HFF-Myc (cell line): Measurements from ENCODE around the gene AHCTF1.
"Not testable (repeated sequence)": the region's sequence is repeated elsewhere in the genome, so short reads cannot be mapped to it uniquely, and the experiment has no call there.

Source experiments
- DNase-seq: peaks from one replicate; pipeline ENCODE4 v3.0.0-alpha.2; 2011; ENCODE audit warnings: low read depth; ENCODE audit errors: extremely low read depth
- H3K4me3 ChIP-seq: replicated peaks from 2 replicates; pipeline ENCODE4 v1.5.1; 2011; ENCODE audit warnings: low read depth, mild to moderate bottlenecking, control low read depth, low read length
- TF ChIP-seq, protein P1 (sequence below): IDR thresholded peaks from 2 replicates; pipeline ENCODE4 v1.5.1; 2012; ENCODE audit warnings: mild to moderate bottlenecking, low read depth, low read length, control low read depth; ENCODE audit errors: missing control alignments

Gene AHCTF1

GRCh38 chr1:246825557-246826175 is 106.1 kb downstream of the AHCTF1 start:
- H3K4me3 ChIP-seq, result no peak overlapping the region
- no peak for DNase-seq
- TF ChIP-seq, protein P1, sequence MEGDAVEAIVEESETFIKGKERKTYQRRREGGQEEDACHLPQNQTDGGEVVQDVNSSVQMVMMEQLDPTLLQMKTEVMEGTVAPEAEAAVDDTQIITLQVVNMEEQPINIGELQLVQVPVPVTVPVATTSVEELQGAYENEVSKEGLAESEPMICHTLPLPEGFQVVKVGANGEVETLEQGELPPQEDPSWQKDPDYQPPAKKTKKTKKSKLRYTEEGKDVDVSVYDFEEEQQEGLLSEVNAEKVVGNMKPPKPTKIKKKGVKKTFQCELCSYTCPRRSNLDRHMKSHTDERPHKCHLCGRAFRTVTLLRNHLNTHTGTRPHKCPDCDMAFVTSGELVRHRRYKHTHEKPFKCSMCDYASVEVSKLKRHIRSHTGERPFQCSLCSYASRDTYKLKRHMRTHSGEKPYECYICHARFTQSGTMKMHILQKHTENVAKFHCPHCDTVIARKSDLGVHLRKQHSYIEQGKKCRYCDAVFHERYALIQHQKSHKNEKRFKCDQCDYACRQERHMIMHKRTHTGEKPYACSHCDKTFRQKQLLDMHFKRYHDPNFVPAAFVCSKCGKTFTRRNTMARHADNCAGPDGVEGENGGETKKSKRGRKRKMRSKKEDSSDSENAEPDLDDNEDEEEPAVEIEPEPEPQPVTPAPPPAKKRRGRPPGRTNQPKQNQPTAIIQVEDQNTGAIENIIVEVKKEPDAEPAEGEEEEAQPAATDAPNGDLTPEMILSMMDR, result no peak

- DNase-seq, result no peak
- no peak overlapping the region for H3K4me3 ChIP-seq
- TF ChIP-seq, protein P1, result no peak
Measured at GRCh38 chr1:246824541-246824940, 107.2 kb downstream of the AHCTF1 start.

DNA sequence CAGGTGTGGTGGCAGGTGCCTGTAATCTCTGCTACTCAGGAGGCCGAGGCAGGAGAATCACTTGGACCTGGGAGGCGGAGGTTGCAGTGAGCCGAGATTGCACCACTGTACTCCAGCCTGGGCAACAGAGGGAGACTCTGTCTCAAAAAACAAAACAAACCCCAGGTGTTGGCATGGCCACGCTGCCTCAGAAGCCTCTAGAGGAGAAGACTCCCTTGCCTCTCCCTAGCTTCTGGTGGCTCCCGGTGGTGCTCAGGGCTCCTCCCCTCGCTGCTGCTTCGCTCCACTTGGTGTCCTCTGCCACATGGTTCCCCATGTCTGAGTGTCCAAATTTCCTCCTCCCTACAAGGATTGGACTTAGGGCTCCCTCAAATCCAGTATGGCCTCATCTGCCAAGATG is 109.6 kb downstream of the AHCTF1 start:
- DNase-seq, H3K4me3 ChIP-seq: not testable (repeated sequence)

DNA sequence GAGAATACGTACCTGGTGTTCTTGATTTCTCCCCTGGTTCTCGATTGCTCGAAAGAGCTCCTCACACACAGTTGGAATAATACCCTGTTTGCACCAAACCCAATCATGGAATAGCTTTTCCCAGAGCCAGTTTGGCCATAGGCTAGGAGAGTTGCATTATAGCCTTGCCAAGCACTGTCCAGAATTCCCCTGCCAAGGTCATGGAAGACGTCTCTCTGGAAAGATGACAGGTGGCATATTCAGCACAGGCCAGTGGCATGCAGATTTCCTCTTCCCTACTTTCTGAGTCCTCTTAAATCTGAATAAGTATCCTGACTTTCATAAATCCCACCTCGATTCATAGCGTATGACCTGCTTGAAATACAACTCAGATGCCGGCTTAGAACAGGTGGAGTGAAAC is 111.1 kb downstream of the AHCTF1 start:
- TF ChIP-seq, protein P1, result no peak

DNA sequence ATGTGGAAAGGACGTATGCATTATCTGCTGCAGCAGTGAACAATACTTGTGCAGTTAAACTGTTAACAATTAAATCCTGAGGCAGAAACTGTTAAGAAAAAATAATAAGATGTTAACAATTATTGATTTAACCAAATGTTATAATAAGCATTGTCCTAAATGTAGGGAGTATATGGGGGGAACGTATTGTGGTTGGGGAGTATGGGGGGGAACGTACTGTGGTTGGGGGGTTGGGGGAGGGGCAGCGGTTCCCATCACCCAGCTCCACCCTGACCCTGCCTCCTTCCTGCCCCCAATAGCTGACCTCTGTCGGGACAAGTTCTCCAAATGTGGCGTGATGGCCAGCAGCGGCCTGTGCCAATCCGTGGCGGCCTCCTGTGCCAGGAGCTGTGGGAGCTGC is 114.0 kb downstream of the AHCTF1 start:
- not testable (repeated sequence) for DNase-seq, H3K4me3 ChIP-seq

More for the DNA sequence above, 111.1 kb downstream of the AHCTF1 start:
- DNase-seq, result no peak
- no peak overlapping the region for H3K4me3 ChIP-seq

DNA sequence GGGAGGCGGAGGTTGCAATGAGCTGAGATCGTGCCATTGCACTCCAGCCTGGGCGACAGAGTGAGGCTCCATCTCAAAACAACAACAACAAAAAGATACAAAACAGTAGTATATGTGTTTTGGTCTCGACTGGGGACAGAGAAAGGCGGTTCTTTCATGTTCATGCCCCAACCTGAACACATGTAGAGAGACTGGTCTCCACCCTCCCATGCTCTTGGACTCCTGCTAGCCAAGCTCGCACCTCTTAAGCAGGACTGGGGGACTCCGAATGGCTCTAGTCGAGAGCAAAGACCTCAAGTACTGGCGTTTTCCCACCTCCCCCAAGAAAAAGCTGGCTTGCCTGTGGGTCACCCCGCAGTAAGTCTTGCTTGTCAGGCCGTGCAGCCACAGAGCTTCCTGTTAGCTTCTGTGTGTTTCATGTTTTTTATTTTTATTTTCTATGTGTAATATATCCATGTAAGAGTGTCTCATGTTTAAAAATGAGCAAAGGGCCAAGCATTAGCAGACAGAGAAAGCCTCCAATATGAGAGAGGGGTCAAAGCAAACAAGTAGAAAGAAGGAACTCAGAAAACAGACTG is 116.0 kb downstream of the AHCTF1 start:
- no peak for DNase-seq
- TF ChIP-seq, protein P1, result no peak

GRCh38 chr1:246814890-246815289 is 116.9 kb downstream of the AHCTF1 start:
- H3K4me3 ChIP-seq, result no peak overlapping the region
- TF ChIP-seq, protein P1, result no peak
- DNase-seq, result no peak

More for the DNA sequence above, 116.0 kb downstream of the AHCTF1 start:
- no peak overlapping the region for H3K4me3 ChIP-seq

GRCh38 chr1:246813325-246813724 is 118.4 kb downstream of the AHCTF1 start:
- H3K4me3 ChIP-seq, result not testable (repeated sequence)

More at GRCh38 chr1:246813325-246813724, 118.4 kb downstream of the AHCTF1 start:
- DNase-seq, result not testable (repeated sequence)
